ENCODE results near the gene EPHX1. TPM values are rescaled to one million over a fixed set of nuclear protein-coding genes. Genes with fewer than 3 reads are reported as not detected.
"Not testable (repeated sequence)": the region's sequence is repeated elsewhere in the genome, so short reads cannot be mapped to it uniquely, and the experiment has no call there.

Gene EPHX1
- total and polyA plus RNA-seq, 12 donors: 251 to 3,548 (median 1,658) TPM

GRCh38 chr1:225885336-225885735 lies 75.4 kb downstream of the EPHX1 start:
- no peaks in the 10 kb centered on the region for H3K36me3 ChIP-seq (replicated peaks in 1 of 2)
- H3K27ac ChIP-seq: no peak overlapping the region
- peaks cover 12 to 16% of the 10 kb centered on the region in 2 donors for H3K4me1 ChIP-seq (replicated peaks in 1 of 2)
- DNase-seq: no peak
- WGBS, 4 donors: 84 to 93% (median 87%) methylated on average over 6 of the region's 6 CpGs
- TF ChIP-seq CTCF (IDR thresholded peaks at IDR 0.05): no peak
- TF ChIP-seq POLR2A (IDR thresholded peaks at IDR 0.05): no peak
- no peak overlapping the region for H3K4me3 ChIP-seq
- intact Hi-C loops (cut with DNase I): no loop called here
- no peaks in the 10 kb centered on the region for H3K9me3 ChIP-seq (replicated peaks in 1 of 3)
- no peaks in the 10 kb centered on the region for H3K27me3 ChIP-seq

- Histone ChIP-seq H3K4me3 (no peak overlapping the region), H3K9me3 (replicated peaks in 1 of 3) (no peaks in the 10 kb centered on the region), H3K27ac (no peak overlapping the region), H3K36me3 (replicated peaks in 1 of 2) (no peaks in the 10 kb centered on the region), H3K4me1 (replicated peaks in 1 of 2) (peaks cover 1 to 6% of the 10 kb centered on the region in 2 donors), H3K27me3 (no peaks in the 10 kb centered on the region)
- TF ChIP-seq CTCF (IDR thresholded peaks at IDR 0.05) (no peak), POLR2A (IDR thresholded peaks at IDR 0.05) (no peak)
- WGBS, 4 donors: 90 to 97% (median 93%) methylated on average over 8 to 19 of the region's 19 CpGs
- intact Hi-C loops (cut with DNase I): no loop called here
- DNase-seq: no peak
These were observed 76.5 kb downstream of the EPHX1 start for GRCh38 chr1:225886159-225887029.

- WGBS, 4 donors: 66 to 84% (median 78%) methylated on average over 4 to 7 of the region's 7 CpGs
These were observed 77.0 kb downstream of the EPHX1 start for GRCh38 chr1:225887030-225887314.

GRCh38 chr1:225887554-225888288 lies 77.8 kb downstream of the EPHX1 start:
- peak in 2 of 7 donors; percentile 24 to 40 for DNase-seq
- H3K4me1 ChIP-seq (replicated peaks in 1 of 2); H3K4me3 ChIP-seq; H3K36me3 ChIP-seq (replicated peaks in 1 of 2); H3K9me3 ChIP-seq (replicated peaks in 1 of 3); intact Hi-C loops (cut with DNase I); H3K27me3 ChIP-seq: not testable (repeated sequence)
- H3K27ac ChIP-seq: peak overlapping the region in 1 of 5 donors; percentile 22
- WGBS, 4 donors: 15 to 41% (median 21%) methylated on average over 6 to 36 of the region's 56 CpGs

More at GRCh38 chr1:225887030-225887314, 77.0 kb downstream of the EPHX1 start:
- Histone ChIP-seq H3K27ac (no peak overlapping the region), H3K4me1 (replicated peaks in 1 of 2) (peaks cover 0 to 4% of the 10 kb centered on the region in 2 donors), H3K4me3 (no peak overlapping the region), H3K36me3 (replicated peaks in 1 of 2) (no peaks in the 10 kb centered on the region), H3K9me3 (replicated peaks in 1 of 3) (no peaks in the 10 kb centered on the region), H3K27me3 (no peaks in the 10 kb centered on the region)
- intact Hi-C loops (cut with DNase I): no loop called here
- TF ChIP-seq POLR2A (IDR thresholded peaks at IDR 0.05) (no peak), CTCF (IDR thresholded peaks at IDR 0.05) (no peak)
- no peak for DNase-seq

Measured in adrenal gland (tissue), 12 donors.